GM12878 (cell line): ENCODE results near the gene TAGLN. TPM values are rescaled to one million over a fixed set of nuclear protein-coding genes. Genes with fewer than 3 reads are reported as not detected.

ENCODE experiments used
- ATAC-seq: fragments of 200-7000 bp; cut with Tn5 transposase; 3 replicates; pipeline ENCODE4 v1.9.1; 2020; ENCODE audit warnings: mild to moderate bottlenecking, moderate library complexity
- BruUV-seq: library from RNA; stranded (reverse); fragments of 400-500 nt; replicated peaks from 2 replicates; lab custom pipeline; 2021; lab: Mats Ljungman, UMichigan
- CTCF ChIA-PET: fragments of 300-600 bp; sonication (Branson Sonifier 250); formaldehyde crosslinking; extraction: SDS; loops from one replicate; lab custom pipeline; 2021; ENCODE audit warnings: inconsistent platforms; lab: Yijun Ruan, JAX
- POLR2A ChIA-PET: fragments of 350-600 bp; formaldehyde crosslinking; extraction: SDS; loops from one replicate; lab custom pipeline; 2021; ENCODE audit warnings: inconsistent platforms; lab: Charles Lee
- RAD21 ChIA-PET: fragments of 300-600 bp; sonication (Branson Sonifier 250); formaldehyde crosslinking; loops from one replicate; lab custom pipeline; 2023; ENCODE audit warnings: antibody characterized with exemption; ENCODE audit not compliant: unreplicated experiment; lab: Charles Lee
- SMC1A ChIA-PET: fragments of 300-600 bp; sonication (Branson Sonifier 250); formaldehyde crosslinking; loops from one replicate; lab custom pipeline; 2023; ENCODE audit not compliant: unreplicated experiment, uncharacterized antibody; lab: Charles Lee
- DNase-seq: peaks from one replicate; pipeline ENCODE4 v3.0.0-alpha.2; 2011; ENCODE audit warnings: low read depth, low spot score
- FAIRE-seq: peaks from 3 replicates; lab custom pipeline; 2011; peaks lifted over from hg19 to GRCh38; lab: Jason Lieb, UNC
- H2AFZ ChIP-seq: 2 replicates; pipeline ENCODE4 v1.6.0; 2011; ENCODE audit warnings: low read depth, low read length, control low read depth; ENCODE audit not compliant: control insufficient read depth
- H3K27ac ChIP-seq: 2 replicates; pipeline ENCODE4 v1.5.1; 2011; ENCODE audit warnings: control low read depth; ENCODE audit not compliant: control insufficient read depth, insufficient read depth
- H3K27me3 ChIP-seq, 2 experiments: replicated peaks in 1 of 2; 2 replicates each; pipeline versions ENCODE4 v1.6.0 to v1.6.1; 2011; ENCODE audit warnings: low read length in 1 of 2; ENCODE audit not compliant: control insufficient read depth in 2 of 2, insufficient read depth in 2 of 2
- H3K36me3 ChIP-seq, 2 experiments: 2 replicates each; pipeline ENCODE4 v1.5.1; 2011; ENCODE audit warnings: low read length in 1 of 2; ENCODE audit not compliant: control insufficient read depth in 2 of 2, insufficient read depth in 2 of 2
- H3K4me1 ChIP-seq: 2 replicates; pipeline ENCODE4 v1.6.1; 2011; ENCODE audit warnings: mild to moderate bottlenecking, low read length, moderate library complexity, mixed read lengths; ENCODE audit not compliant: control insufficient read depth, insufficient read depth
- H3K4me2 ChIP-seq: 2 replicates; pipeline ENCODE4 v1.6.0; 2011; ENCODE audit warnings: control low read depth; ENCODE audit not compliant: control insufficient read depth, insufficient read depth
- H3K4me3 ChIP-seq: fragments of 200-600 bp; sonication (generic); 2 replicates; pipeline ENCODE4 v1.5.1; 2016
- H3K79me2 ChIP-seq: 2 replicates; pipeline ENCODE4 v1.6.0; 2011; ENCODE audit warnings: low read length; ENCODE audit not compliant: control insufficient read depth, insufficient read depth
- H3K9ac ChIP-seq: 2 replicates; pipeline ENCODE4 v1.8.0; 2011; ENCODE audit warnings: low read length, control low read depth, mixed read lengths; ENCODE audit not compliant: control insufficient read depth, insufficient read depth
- H3K9me3 ChIP-seq: replicated peaks from 3 replicates; pipeline ENCODE4 v1.5.1; 2011; ENCODE audit warnings: mild to moderate bottlenecking, low read length; ENCODE audit not compliant: control insufficient read depth, insufficient read depth
- H4K20me1 ChIP-seq: 2 replicates; pipeline ENCODE4 v1.6.0; 2011; ENCODE audit not compliant: control insufficient read depth, insufficient read depth
- BCL11A ChIP-seq: IDR thresholded peaks from 2 replicates; pipeline ENCODE4 v1.6.1; 2011; ENCODE audit warnings: low read depth, low read length
- HDAC6 ChIP-seq: fragments of 200-600 bp; sonication (generic); IDR thresholded peaks from one replicate; pipeline ENCODE4 v1.8.0; 2017; ENCODE audit warnings: antibody characterized with exemption; ENCODE audit not compliant: unreplicated experiment
- KAT2A ChIP-seq: conservative IDR thresholded peaks from 2 replicates; pipeline ENCODE4 v1.6.1; 2011; ENCODE audit warnings: low read depth, low read length; ENCODE audit not compliant: control insufficient read depth
- KLF5 ChIP-seq: fragments of 450-650 bp; IDR thresholded peaks from 2 replicates; pipeline ENCODE4 v1.6.1; 2014; ENCODE audit warnings: mild to moderate bottlenecking; ENCODE audit not compliant: partially characterized antibody
- MTA3 ChIP-seq: IDR thresholded peaks from 2 replicates; pipeline ENCODE4 v1.6.1; 2012; ENCODE audit warnings: low read length, inconsistent platforms, borderline replicate concordance
- NFXL1 ChIP-seq: fragments of 450-650 bp; IDR thresholded peaks from 2 replicates; pipeline ENCODE4 v1.6.1; 2017; ENCODE audit warnings: antibody characterized with exemption, mild to moderate bottlenecking, borderline replicate concordance
- SMAD1 ChIP-seq: fragments of 450-650 bp; IDR thresholded peaks from 2 replicates; pipeline ENCODE4 v1.6.1; 2018; ENCODE audit warnings: mild to moderate bottlenecking, low read depth; ENCODE audit not compliant: partially characterized antibody
- STAT1 ChIP-seq: fragments of 450-650 bp; conservative IDR thresholded peaks from 2 replicates; pipeline ENCODE4 v1.6.1; 2014; ENCODE audit warnings: antibody characterized with exemption, mild to moderate bottlenecking
- SUPT20H ChIP-seq: IDR thresholded peaks from 2 replicates; pipeline ENCODE4 v1.6.1; 2011; ENCODE audit warnings: low read depth, mild to moderate bottlenecking, low read length, moderate library complexity, borderline replicate concordance; ENCODE audit not compliant: control insufficient read depth
- YY1 ChIP-seq: IDR thresholded peaks from 2 replicates; pipeline ENCODE4 v1.6.1; 2011; ENCODE audit warnings: low read depth, mild to moderate bottlenecking, low read length
- ZSCAN29 ChIP-seq: fragments of 450-650 bp; IDR thresholded peaks from 2 replicates; pipeline ENCODE4 v1.6.1; 2017; ENCODE audit warnings: mild to moderate bottlenecking, moderate library complexity
- WGBS: methylation state at CpG from one replicate; pipeline ENCODE4 v1.1.6; 2016; ENCODE audit warnings: low lambda C conversion rate; ENCODE audit not compliant: insufficient replicate concordance, insufficient coverage; ENCODE audit errors: missing lambda C conversion rate; 5-methylcytosine and 5-hydroxymethylcytosine counted together
- in situ Hi-C: fragments of 300-500 bp; cut with MboI; formaldehyde crosslinking; loops from 9 replicates; pipeline ENCODE4 v1.14.3; 2018; ENCODE audit warnings: mixed read lengths
- intact Hi-C: fragments of 100-400 bp; cut with micrococcal nuclease; formaldehyde crosslinking; loops from one replicate; pipeline ENCODE4 v1.14.2; 2022; ENCODE audit not compliant: unreplicated experiment
- polyA plus RNA-seq, 11 experiments: library from polyadenylated mRNA; depleted of rRNA in 4 of 11; unstranded in 6 of 11; stranded (reverse) in 5 of 11; fragments of >200 nt; fragmentation: Nextera tagmentation in 4 of 11; fragmentation: Illumina TruSeq in 1 of 11; extraction: Ambion mirVana in 4 of 11; extraction: Trizol in 1 of 11; gene quantifications; 1 replicate in 1 of 11; 2 replicates in 10 of 11; pipeline versions ENCODE4 v1.2.1 to v1.2.3, GENCODE V29; 2011 to 2016; ENCODE audit warnings: inconsistent platforms in 2 of 11, missing spikeins in 2 of 11, low read depth in 1 of 11
- total RNA-seq, 4 experiments: library from RNA; depleted of rRNA in 3 of 4; stranded (reverse); fragments of >200 nt in 3 of 4; fragmentation: Illumina TruSeq in 1 of 4; extraction: Trizol in 1 of 4; gene quantifications; 2 replicates each; pipeline versions ENCODE4 v1.2.1 to v1.2.3, GENCODE V29; 2013 to 2021
- TF ChIP-seq, protein P1 (sequence below): fragments of 450-650 bp; IDR thresholded peaks from 2 replicates; pipeline ENCODE4 v1.6.1; 2017; ENCODE audit warnings: mild to moderate bottlenecking, low read depth, inconsistent platforms; ENCODE audit not compliant: poor library complexity, severe bottlenecking

The TAGLN gene
- total and polyA plus RNA-seq, 10 of the 15 experiments (the other 5 are each of a cell fraction or from before 2014, with no cell fraction given), result 0.26 to 4.6 (median 1.7) TPM

DNA sequence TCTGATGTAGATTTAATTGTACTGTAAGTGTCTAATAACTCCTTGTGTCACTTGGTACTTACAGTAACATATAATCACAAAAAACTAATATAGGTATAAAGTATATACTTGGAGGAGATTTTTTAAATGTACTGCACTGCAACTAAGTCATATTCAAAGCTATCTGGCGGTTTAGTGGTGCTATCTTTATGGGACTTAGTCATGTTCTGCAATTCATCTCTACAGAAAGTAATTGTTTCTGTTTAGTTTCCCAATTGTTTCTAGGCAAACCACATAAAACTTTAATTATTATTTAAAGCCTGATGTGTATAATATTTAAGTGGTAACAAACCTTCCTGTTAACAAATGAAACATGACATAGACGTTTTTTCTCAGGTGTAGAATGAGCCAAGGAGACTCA lies 47.1 kb upstream of the TAGLN start:
- H3K9me3 ChIP-seq, result no peaks in the 10 kb centered on the region
- no peak for FAIRE-seq
- peaks cover 67% of the 10 kb centered on the region for H3K79me2 ChIP-seq
- 53% methylated on average over 2 of the region's 2 CpGs for WGBS
- H3K4me3 ChIP-seq, result no peak overlapping the region
- intact Hi-C loops (no loop called here), in situ Hi-C loops (no loop called here)
- ChIA-PET RAD21 (no interaction called here), SMC1A (interaction anchor here (0.8 kb wide), 1 partner anchor 78 kb away, joined by 3 read pairs; no protein-coding TSS in a partner anchor), CTCF (no interaction called here), POLR2A (no interaction called here)
- H3K27ac ChIP-seq, result no peak overlapping the region
- H3K4me1 ChIP-seq, result peaks cover 6% of the 10 kb centered on the region
- H3K9ac ChIP-seq, result no peak overlapping the region
- ATAC-seq, result no peak
- TF ChIP-seq YY1 (no peak), MTA3 (no peak), HDAC6 (no peak), NFXL1 (no peak), ZSCAN29 (no peak), KAT2A (no peak), BCL11A (no peak), KLF5 (no peak), SUPT20H (no peak), STAT1 (no peak), SMAD1 (no peak)
- TF ChIP-seq, protein P1, sequence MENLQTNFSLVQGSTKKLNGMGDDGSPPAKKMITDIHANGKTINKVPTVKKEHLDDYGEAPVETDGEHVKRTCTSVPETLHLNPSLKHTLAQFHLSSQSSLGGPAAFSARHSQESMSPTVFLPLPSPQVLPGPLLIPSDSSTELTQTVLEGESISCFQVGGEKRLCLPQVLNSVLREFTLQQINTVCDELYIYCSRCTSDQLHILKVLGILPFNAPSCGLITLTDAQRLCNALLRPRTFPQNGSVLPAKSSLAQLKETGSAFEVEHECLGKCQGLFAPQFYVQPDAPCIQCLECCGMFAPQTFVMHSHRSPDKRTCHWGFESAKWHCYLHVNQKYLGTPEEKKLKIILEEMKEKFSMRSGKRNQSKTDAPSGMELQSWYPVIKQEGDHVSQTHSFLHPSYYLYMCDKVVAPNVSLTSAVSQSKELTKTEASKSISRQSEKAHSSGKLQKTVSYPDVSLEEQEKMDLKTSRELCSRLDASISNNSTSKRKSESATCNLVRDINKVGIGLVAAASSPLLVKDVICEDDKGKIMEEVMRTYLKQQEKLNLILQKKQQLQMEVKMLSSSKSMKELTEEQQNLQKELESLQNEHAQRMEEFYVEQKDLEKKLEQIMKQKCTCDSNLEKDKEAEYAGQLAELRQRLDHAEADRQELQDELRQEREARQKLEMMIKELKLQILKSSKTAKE, result no peak
- no peak overlapping the region for H3K4me2 ChIP-seq
- H3K36me3 ChIP-seq, result peaks cover 0 to 3% of the 10 kb centered on the region in 2 experiments; a peak in 3 of 4 replicates
- no peaks in the 10 kb centered on the region for H3K27me3 ChIP-seq
- no peak overlapping the region for H2AFZ ChIP-seq
- no peak for DNase-seq
- BruUV-seq, result no TSS peak
- H4K20me1 ChIP-seq, result no peaks in the 10 kb centered on the region
